ENCODE results near the gene TMEM51.

DNA sequence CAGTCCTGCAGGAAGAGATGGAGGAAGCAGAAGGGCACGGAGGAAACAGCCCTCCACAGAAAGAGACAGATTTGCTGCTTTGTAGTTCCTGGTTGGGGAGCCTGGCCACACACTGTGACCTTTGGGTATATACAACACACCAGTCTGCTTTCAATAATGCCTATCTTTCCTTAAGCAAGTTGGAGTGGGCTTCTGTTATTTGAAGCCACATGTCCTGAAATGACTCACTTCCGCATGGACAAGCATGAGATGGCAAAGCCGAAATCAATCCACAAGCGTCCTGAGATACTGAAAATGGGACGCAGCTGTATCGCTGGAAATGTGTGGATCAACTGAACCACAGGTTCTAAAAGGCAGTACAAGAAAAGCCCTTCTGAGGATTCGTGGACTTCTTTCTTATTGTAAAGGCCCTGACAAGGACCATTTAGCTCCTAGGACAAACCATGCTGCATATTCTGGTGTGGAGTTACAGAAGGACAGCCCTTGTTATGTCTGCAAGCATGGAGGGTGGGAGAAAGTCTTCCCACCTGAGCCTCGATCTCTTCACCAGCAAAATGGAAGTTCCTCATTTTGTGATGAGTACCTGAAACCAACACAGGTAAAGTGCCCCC, 70.8 kb downstream of the TMEM51 start:
- TF ChIP-seq, protein P1, sequence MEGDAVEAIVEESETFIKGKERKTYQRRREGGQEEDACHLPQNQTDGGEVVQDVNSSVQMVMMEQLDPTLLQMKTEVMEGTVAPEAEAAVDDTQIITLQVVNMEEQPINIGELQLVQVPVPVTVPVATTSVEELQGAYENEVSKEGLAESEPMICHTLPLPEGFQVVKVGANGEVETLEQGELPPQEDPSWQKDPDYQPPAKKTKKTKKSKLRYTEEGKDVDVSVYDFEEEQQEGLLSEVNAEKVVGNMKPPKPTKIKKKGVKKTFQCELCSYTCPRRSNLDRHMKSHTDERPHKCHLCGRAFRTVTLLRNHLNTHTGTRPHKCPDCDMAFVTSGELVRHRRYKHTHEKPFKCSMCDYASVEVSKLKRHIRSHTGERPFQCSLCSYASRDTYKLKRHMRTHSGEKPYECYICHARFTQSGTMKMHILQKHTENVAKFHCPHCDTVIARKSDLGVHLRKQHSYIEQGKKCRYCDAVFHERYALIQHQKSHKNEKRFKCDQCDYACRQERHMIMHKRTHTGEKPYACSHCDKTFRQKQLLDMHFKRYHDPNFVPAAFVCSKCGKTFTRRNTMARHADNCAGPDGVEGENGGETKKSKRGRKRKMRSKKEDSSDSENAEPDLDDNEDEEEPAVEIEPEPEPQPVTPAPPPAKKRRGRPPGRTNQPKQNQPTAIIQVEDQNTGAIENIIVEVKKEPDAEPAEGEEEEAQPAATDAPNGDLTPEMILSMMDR (IDR thresholded peaks at IDR 0.05; ENCODE audit: low read depth, low read length, poor library complexity, severe bottlenecking) = no peak
- no peak for TF ChIP-seq EZH2phosphoT487 (IDR thresholded peaks at IDR 0.05; ENCODE audit: borderline replicate concordance, low read length)

Measured in DOHH2 (cell line).